ENCODE measurements around the gene GPBAR1.
"Not testable (repeated sequence)": the region's sequence is repeated elsewhere in the genome, so short reads cannot be mapped to it uniquely, and the experiment has no call there.

The GPBAR1 gene

GRCh38 chr2:218306184-218306920 lies 45.5 kb downstream of the GPBAR1 start:
- no peak for DNase-seq (ENCODE audit: low read depth in 4 of 4, low spot score in 1 of 4)

- no peak for DNase-seq (ENCODE audit: low read depth in 4 of 4, low spot score in 1 of 4)
These were observed 46.7 kb downstream of the GPBAR1 start for GRCh38 chr2:218307415-218308090.

- no peak for DNase-seq (ENCODE audit: low read depth in 4 of 4, low spot score in 1 of 4)
These were observed 50.2 kb downstream of the GPBAR1 start for GRCh38 chr2:218310853-218311540.

GRCh38 chr2:218311541-218312266 lies 50.9 kb downstream of the GPBAR1 start:
- not testable (repeated sequence) for DNase-seq (ENCODE audit: low read depth in 4 of 4, low spot score in 1 of 4)

- DNase-seq (ENCODE audit: low read depth in 4 of 4, low spot score in 1 of 4): no peak
These were observed 51.5 kb downstream of the GPBAR1 start for GRCh38 chr2:218312267-218312756.

- DNase-seq (ENCODE audit: low read depth in 4 of 4, low spot score in 1 of 4): no peak
These were observed 52.5 kb downstream of the GPBAR1 start for GRCh38 chr2:218313356-218313755.

Data from stimulated activated CD4-positive, alpha-beta T cell treated with anti-CD3 and anti-CD28 coated beads, Interleukin-1b, Interleukin-23, amount 100 ng/mL, for 24 hours (primary cell).